Activated CD8-positive, alpha-beta memory T cell treated with anti-CD3 and anti-CD28 coated beads for 36 hours (primary cell): ENCODE measurements around the gene HNRNPH2. TPM values are rescaled to one million over a fixed set of nuclear protein-coding genes. Genes with fewer than 3 reads are reported as not detected.

ENCODE experiments used
- CTCF ChIA-PET: fragments of 350-600 bp; sonication (Branson Sonifier 250); formaldehyde crosslinking; loops from one replicate; lab custom pipeline; 2021; ENCODE audit warnings: antibody characterized with exemption; lab: Charles Lee
- POLR2A ChIA-PET: fragments of 350-600 bp; sonication (Branson Sonifier 250); formaldehyde crosslinking; loops from one replicate; lab custom pipeline; 2021; ENCODE audit warnings: antibody characterized with exemption; lab: Charles Lee
- total RNA-seq, 2 experiments: library from RNA; stranded (reverse); gene quantifications; one replicate each; pipeline ENCODE4 v1.2.3, GENCODE V29; 2021

The HNRNPH2 gene
- total RNA-seq, 2 experiments from 2014 or later: 19.2 to 20.3 TPM

- POLR2A ChIA-PET: interaction anchor here (1.0 kb wide), 1 partner anchor 14 kb away, joined by 4 read pairs; the partner anchor contains the start of genes GLA and HNRNPH2
- CTCF ChIA-PET: no interaction called here
Measured at GRCh38 chrX:101393530-101394305, 14.3 kb upstream of the HNRNPH2 start.

GRCh38 chrX:101394372-101394771 is 13.7 kb upstream of the HNRNPH2 start:
- CTCF ChIA-PET: no interaction called here
- POLR2A ChIA-PET: interaction anchor here (1.0 kb wide), 1 partner anchor 13 kb away, joined by 4 read pairs; the partner anchor contains the start of genes GLA and HNRNPH2

- POLR2A ChIA-PET: no interaction called here
Measured at GRCh38 chrX:101395789-101396188, 12.2 kb upstream of the HNRNPH2 start.

GRCh38 chrX:101397779-101398178 is 10.2 kb upstream of the HNRNPH2 start:
- ChIA-PET CTCF (no interaction called here), POLR2A (interaction anchor here (0.7 kb wide), 1 partner anchor 358 kb away, joined by 3 read pairs; no protein-coding TSS in a partner anchor)

More at GRCh38 chrX:101395789-101396188, 12.2 kb upstream of the HNRNPH2 start:
- CTCF ChIA-PET: no interaction called here

GRCh38 chrX:101398694-101399093 is 9.3 kb upstream of the HNRNPH2 start:
- ChIA-PET POLR2A (no interaction called here), CTCF (no interaction called here)

GRCh38 chrX:101399825-101400224 is 8.2 kb upstream of the HNRNPH2 start:
- CTCF ChIA-PET: interaction anchor here (1.1 kb wide), 1 partner anchor 9 kb away, joined by 3 read pairs; the partner anchor contains the start of gene RPL36A
- POLR2A ChIA-PET: no interaction called here

- CTCF ChIA-PET: no interaction called here
Measured at GRCh38 chrX:101407167-101407747, 765 bp upstream of the HNRNPH2 start.

GRCh38 chrX:101408532-101408841 is 465 bp downstream of the HNRNPH2 start:
- ChIA-PET POLR2A (no interaction called here), CTCF (no interaction called here)

More at GRCh38 chrX:101407167-101407747, 765 bp upstream of the HNRNPH2 start:
- POLR2A ChIA-PET: interaction anchor here (0.6 to 1.3 kb wide), 4 partner anchors 13 to 60 kb away, joined by 3 to 10 read pairs (median 4); partner anchors contain the start of gene RPL36A

GRCh38 chrX:101409043-101409442 is 1.0 kb downstream of the HNRNPH2 start:
- ChIA-PET CTCF (no interaction called here), POLR2A (interaction anchor here (0.6 kb wide), 1 partner anchor 17 kb away, joined by 3 read pairs; no protein-coding TSS in a partner anchor)

- CTCF ChIA-PET: no interaction called here
- POLR2A ChIA-PET: no interaction called here
Measured at GRCh38 chrX:101410461-101410860, 2.4 kb downstream of the HNRNPH2 start.

- ChIA-PET POLR2A (no interaction called here), CTCF (no interaction called here)
Measured at GRCh38 chrX:101411984-101412383, 4.0 kb downstream of the HNRNPH2 start.

- CTCF ChIA-PET: interaction anchor here (1.0 to 1.8 kb wide), 2 partner anchors 11 to 180 kb away, joined by 3 to 4 read pairs; no protein-coding TSS in a partner anchor
- POLR2A ChIA-PET: interaction anchor here (1.5 kb wide), 1 partner anchor 25 kb away, joined by 3 read pairs; the partner anchor contains the start of gene RPL36A
Measured at GRCh38 chrX:101415180-101416145, 7.4 kb downstream of the HNRNPH2 start.

GRCh38 chrX:101416691-101417090 is 8.7 kb downstream of the HNRNPH2 start:
- ChIA-PET POLR2A (no interaction called here), CTCF (no interaction called here)

- POLR2A ChIA-PET: no interaction called here
- CTCF ChIA-PET: no interaction called here
Measured at GRCh38 chrX:101417190-101417589, 9.2 kb downstream of the HNRNPH2 start.

GRCh38 chrX:101417981-101418841 is 10.2 kb downstream of the HNRNPH2 start:
- CTCF ChIA-PET: no interaction called here
- POLR2A ChIA-PET: interaction anchor here (1.1 to 1.3 kb wide), 3 partner anchors 12 to 514 kb away, joined by 3 to 5 read pairs (median 4); partner anchors contain the start of genes RPL36A and ZMAT1

GRCh38 chrX:101419489-101419888 is 11.5 kb downstream of the HNRNPH2 start:
- ChIA-PET CTCF (no interaction called here), POLR2A (interaction anchor here (1.3 kb wide), 2 partner anchors 11 to 512 kb away, joined by 3 to 5 read pairs; partner anchors contain the start of gene ZMAT1)

GRCh38 chrX:101427954-101428353 is 19.9 kb downstream of the HNRNPH2 start:
- POLR2A ChIA-PET: no interaction called here
- CTCF ChIA-PET: no interaction called here

- CTCF ChIA-PET: no interaction called here
- POLR2A ChIA-PET: interaction anchor here (0.6 kb wide), 1 partner anchor 11 kb away, joined by 3 read pairs; no protein-coding TSS in a partner anchor
Measured at GRCh38 chrX:101429934-101430333, 21.9 kb downstream of the HNRNPH2 start.
